GM18868 (cell line): ENCODE data around the gene TTYH3.
"Not testable (repeated sequence)": the region's sequence is repeated elsewhere in the genome, so short reads cannot be mapped to it uniquely, and the experiment has no call there.

ENCODE experiments used
- ATAC-seq: cut with Tn5 transposase; IDR thresholded peaks from one replicate; pipeline ENCODE4 v1.9.1; 2021; ENCODE audit warnings: mild to moderate bottlenecking, moderate library complexity; ENCODE audit not compliant: unreplicated experiment

Gene TTYH3

DNA sequence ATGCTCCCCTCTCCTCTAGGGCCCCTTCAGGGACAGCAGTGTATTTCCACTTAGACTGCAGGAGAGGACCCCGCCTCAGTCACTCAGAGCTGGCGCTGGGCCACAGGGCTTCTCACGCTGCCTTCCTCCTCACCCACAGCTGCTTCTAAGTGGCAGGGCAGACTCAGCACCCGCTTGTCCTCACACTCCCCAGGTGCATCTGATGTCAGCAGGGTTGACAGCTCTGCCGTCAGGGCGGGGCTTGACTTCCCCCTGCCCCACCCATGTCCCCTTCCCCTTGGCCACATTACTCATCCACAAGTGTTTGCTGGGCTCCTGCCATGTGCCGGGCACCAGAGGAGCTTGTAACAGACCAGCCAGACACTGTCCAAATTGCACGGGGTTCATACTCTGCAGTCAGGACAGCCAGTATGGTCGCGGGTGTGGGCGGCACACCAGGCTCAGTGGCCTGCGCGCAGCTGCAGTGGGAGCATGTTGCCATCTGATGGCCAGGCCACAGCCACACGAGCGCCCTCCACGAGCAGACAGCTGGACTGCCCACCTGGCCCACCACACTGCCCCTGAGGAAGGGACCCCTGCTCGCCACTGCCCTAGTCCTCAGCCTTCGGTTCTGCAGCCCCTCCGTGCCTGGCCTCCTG lies 29.3 kb upstream of the TTYH3 start:
- no peak for ATAC-seq

DNA sequence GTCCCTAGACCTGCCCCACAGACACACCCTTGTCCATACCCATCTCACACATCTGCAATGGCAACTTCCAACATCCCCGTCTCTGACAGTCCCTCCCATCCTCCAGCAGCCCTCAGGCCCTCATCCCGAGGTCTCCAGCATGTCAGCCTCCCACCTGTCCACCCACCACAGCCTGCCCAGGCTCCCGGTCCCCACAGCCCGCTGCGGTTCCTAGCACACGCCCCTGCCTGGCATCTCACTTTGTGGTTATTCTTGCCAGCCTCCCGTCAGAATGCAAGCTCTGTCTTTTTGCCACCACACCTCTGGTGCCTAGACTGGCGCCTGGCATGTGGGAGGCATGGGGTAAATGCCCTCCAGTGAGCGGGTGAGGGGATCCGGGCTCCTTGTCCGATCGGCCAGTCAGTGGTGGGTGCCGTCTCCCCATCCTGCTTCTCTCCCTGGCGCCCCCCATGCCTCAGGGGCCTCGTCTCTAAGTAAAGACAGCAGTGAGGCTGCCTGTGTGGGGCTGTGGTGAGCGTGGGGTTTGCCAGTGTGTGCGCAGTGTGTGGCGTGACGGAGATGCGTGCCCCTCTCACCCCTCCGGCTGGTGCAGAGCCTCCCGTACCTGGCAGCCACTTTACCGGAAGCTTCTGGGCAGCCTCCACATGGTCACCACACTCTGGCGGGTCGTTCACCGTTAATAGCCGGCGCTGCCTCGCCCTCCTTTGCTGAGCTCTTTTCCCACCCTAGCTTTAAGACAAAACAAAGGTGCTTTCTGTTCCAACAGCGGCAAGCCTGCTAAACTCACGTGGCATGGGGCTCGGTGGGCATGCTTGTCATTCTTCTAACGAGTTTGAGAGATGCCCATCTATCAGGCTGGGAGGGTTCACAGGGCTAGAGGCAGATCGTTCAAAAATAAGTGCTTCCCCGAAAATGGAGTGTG lies 28.5 kb upstream of the TTYH3 start:
- ATAC-seq, result no peak

DNA sequence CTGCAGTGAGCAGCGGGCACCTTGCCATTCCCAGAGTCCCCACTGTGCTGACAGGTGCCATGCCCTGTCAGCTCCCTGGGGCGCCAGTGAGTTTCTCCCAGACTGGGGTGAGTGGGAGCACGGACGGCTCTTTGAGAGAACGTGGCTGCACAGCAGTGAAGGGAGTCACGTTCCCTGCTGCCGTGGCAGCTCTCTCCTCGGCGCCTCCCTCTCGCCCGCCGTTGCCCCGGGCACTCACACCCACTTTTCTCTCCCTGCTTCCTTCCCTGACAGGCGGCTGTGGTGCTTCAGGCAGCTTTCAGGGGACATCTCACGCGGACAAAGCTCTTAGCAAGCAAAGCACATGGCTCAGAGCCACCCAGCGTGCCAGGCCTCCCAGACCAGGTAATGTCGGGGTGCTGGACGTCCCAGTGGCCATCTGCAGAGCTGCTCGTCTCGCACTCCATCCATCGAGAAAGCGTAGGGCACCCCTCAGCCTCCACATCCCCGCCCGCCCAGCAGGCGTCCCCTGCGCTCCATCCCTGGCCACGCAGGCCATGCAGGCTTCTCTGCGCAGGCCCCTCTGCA lies 27.1 kb upstream of the TTYH3 start:
- ATAC-seq, result no peak

DNA sequence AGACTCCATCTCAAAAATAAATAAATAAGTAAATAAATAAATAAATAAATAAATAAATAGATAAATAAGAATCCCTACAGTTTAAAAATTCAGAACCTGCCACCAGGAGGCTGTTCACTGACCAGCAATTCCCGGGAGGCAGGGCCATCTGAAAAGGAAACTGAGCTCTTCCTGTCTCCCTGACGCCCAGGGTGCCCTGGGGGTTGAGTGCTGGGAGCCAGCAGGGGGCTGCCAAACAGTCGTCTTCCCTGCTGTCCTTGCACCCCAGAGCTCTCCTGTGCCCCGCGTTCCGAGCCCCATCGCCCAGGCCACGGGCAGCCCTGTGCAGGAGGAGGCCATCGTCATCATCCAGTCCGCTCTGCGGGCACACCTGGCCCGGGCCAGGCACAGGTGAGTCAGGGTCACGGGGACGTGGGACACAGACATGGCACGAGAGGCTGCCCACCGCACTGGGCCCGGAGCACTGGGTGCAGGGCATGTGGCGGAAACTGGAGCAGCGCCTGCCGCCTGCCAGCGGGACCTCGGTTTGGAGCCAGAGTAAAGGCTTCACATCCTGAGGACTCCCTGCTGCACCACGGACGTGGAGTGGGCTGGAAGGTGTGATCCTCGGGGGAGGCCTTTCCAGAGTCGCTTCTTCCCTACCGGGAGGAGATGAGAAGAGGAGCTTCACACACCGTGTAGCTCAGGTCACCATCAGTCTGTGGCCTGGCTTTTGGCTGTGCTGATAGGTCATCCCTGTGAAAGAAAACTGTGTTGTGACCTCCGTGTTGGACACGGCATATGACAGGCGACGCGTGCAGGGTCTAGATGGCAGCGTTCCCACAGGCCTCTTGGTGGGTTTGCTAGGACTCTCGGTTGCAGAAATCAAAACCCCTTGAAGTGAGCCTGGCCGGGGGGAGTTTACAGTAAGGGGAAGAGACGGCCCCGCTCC lies 25.9 kb upstream of the TTYH3 start:
- ATAC-seq, result no peak

DNA sequence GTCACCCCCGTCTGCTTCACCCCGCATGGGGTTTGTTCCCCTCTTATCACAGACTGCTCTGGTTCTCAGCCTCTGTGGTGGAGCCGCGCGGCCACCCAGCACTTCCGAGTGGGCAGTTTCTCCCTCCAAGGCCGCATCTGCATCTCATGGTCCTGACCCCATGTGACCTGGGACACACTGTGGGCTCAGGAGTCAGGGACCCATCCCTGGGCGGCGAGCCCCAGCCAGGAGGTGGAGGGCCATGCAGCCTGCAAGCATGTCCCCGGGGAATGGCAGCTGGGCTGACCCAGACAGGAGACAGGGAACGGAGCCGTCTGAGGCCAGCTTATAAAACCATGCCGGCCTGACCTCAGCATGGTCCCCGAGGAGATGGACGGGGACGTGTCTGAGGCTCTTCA lies 25.2 kb upstream of the TTYH3 start:
- no peak for ATAC-seq

DNA sequence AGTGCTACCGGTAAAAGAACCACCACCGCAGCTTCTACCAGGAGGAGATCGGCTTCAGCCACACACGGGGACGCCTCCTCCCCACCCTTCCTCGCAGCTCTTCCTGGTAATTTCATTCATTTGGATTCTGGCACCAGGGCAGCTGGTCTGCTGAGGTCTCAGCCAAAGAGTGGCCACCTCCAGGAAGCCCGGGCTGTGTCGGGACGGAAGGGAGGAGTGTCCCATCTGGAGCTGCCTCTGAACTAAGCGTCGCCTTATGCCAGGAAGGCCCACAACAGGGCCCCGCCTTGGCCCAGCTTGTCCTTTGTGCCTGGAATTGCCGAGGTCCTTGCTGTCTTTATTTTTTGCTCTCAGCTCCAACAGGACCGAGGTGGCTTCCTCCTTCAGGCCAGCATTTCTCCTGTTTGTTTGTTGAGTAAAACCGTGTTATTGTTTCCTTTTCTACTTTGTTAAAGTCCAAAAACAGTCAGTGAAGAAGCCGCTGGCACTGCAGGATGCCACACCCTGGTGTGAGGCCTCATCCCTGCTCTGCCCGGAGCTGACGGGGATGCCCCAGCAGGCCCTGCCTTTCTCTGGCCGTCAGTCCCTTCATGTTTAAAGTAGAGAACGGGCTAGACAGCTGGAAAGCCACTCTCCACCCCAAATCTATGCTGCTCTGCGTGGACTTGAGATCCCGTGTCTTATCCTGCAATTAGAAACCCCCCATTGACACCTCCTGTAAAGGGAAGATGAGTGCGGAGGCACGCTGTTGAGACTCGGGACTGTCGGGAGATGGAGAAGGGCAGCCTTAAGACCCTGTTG lies 24.5 kb upstream of the TTYH3 start:
- no peak for ATAC-seq

DNA sequence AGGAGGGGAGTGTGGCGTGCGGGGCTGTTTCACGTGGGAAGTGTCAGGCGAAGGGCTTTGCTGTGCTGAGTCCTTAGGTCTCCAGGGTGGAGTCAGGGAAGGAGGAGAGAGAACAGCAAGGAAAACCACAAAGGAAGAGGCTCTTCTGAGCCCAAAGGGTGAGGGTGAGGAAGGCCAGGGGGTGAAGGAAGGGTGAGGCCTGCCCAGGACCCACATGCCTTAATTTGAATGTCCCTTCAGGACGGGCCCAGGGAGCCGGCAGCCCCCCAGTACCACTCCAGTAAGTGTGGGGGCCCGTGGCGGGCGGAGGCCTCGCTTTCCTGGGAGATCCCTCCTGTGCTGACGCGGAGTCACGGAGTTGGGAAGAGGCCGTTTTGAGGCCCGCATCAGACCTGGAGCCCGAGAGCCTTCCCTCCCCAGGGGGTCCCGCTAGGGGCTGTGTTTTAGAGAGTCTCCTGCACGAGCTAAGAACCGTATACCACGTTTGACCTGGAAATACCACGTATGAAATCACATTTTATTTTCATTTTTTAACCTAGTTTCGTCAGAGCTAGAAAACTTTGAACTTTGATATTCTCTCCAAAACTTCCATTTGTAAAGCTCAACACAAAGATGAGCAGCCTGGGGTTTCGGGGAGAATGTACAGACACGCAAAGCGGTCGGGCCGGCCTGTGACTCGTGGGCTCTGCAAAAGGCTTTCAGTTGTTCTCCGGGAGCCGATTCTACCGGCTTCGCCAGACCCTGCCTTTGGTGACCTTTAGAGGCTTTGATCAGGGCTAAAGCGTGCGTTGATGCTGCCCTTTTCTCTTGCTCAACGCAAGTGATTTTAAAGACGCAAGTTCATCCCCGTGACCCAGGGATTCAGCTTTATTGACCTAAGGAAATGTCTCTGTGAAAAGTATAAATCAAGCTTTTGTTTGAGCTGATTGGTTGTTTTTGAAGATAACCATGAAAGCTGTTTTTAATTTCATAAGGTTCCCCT lies 23.6 kb upstream of the TTYH3 start:
- ATAC-seq, result no peak

DNA sequence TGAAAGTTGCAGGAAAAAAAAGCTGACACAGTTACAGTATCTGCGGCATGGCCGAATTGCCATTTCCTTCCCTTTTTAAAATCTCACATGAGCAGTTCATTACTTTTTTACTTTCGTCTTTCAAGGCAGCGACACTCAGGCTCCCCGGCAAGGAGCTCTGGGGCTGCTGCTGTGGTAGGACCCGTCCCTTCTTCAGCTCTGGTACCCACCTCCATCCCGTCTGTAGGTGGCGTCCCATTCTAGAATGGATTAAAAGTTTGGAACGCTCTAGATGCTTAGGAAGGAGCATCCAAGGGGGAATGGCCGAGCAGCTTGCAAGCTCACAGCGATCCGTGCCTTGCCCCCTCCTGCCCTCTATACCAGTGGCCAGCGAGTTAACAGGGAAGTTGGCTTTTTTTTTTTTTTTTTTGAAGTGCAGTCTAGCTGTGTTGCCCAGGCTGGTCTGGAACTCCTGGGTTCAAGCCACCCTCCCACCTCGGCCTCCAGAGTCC lies 22.8 kb upstream of the TTYH3 start:
- ATAC-seq, result peak; percentile 70

DNA sequence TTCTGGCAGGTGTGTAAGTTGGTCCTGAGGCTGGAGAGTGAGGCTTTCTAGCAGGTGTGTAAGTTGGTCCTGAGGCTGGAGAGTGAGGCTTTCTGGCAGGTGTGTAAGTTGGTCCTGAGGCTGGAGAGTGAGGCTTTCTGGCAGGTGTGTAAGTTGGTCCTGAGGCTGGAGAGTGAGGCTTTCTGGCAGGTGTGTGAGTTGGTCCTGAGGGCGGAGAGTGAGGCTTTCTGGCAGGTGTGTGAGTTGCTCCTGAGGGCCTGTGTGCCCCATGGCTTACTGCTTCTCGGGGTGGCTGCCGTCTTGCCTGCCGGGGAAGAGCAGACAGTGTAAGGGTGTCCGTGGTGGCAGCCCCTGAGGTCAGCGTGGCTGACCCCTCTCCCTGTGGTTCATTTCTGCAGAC lies 22.1 kb upstream of the TTYH3 start:
- not testable (repeated sequence) for ATAC-seq

DNA sequence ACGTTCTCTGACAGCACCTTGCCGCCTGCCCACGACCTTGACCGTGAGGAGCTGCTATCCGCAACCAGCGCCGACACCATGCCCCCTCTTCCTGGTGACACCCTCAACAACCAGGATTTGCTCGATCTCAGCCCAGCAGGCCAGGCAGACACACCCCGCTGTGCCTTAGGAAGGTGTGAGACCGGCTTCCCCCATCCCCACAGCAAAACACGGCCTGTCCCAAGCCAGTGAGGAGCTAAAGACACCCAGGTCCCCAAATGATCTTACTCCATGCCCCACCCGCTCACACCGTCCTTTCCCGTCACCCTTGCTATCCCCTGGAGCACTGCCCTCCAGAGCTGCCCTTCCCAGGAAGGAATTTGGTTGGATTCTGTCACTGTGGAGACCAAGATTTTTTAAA lies 21.3 kb upstream of the TTYH3 start:
- no peak for ATAC-seq

DNA sequence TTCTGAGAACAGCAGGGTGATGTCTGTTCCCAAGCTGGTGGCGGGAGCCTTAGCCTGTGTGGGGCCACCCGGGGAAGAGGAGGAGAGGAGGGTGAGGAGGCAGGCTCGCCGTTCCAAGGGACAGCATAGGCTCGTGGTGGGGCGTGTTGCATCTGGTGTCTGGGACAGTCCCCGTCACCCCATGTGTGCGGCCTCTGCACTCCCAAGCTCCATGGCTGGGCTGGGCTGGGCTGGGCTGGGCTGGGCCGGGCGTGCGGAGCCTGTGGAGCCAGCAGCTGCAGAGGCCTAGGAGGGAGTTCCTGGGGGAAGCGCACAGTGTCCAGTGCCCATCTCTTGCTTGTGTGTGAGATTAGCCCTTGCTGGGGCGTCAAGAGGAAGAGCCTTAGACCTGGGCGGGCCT lies 20.9 kb upstream of the TTYH3 start:
- no peak for ATAC-seq

DNA sequence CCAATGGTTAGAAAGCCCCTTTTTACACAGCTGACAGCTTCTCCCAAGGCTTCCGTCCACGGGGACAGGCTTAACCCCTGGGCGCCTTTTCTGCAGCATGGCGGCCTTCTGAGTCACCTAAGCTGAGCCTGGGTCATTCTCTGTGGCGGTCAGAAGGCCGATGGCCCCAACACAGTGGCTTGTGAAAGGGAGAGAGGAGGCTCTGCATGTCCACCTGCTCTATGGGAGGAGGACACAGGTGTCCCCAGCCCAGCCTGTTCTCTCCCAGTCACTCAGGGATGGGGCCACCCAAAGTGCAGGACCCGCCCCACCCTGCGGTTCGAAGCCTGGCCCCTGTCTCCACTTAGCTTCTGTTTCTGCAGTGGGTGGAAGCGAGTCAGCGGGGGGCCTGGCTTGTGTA lies 20.4 kb upstream of the TTYH3 start:
- no peak for ATAC-seq

DNA sequence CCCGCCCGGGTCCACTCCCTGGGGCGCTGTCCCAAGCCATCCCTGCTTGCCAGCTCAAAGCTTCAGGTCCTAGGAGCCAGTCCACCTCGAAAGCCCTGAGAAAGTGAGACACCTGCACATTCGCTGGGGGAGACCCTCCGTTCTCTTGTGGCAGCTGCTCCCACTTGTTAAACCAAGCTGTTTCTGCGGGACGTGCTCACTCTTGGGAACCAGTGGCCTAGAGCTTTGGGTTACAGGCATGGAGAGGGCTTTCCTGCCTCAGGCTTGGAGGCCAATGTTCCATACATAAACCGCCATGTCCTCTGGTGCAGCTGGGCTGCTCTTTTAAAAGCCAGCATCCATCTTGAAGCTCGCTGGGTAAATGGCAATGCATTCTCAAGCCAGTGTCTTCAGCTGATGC lies 19.9 kb upstream of the TTYH3 start:
- ATAC-seq, result no peak

DNA sequence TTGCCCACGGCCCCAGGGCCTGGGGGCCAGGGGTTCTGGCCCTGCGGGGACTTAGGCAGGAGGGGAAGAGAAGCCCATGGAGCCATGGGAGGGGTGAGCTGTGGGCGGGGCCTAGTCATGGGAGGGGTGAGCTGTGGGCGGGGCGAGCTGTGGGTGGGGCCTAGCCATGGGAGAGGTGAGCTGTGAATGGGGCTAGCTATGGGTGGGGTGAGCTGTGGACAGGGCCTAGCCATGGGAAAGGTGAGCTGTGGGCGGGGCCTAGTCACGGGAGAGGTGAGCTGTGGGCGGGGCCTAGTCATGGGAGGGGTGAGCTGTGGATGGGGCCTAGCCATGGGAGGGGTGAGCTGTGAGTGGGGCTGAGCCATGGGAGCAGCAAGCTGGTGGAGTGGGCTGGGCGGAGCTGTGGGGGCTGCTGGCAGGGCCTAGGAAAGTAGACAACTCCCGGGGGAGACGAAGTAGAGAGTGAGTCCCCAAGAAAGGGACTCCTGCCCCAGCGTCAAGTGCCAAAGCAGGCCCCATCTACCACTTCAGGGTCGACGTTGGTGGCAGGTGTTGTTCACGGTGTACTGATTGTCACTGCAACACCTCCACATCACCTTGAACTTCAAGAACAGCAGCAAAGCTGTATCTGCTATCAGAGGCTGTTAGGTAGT lies 19.2 kb upstream of the TTYH3 start:
- no peak for ATAC-seq

DNA sequence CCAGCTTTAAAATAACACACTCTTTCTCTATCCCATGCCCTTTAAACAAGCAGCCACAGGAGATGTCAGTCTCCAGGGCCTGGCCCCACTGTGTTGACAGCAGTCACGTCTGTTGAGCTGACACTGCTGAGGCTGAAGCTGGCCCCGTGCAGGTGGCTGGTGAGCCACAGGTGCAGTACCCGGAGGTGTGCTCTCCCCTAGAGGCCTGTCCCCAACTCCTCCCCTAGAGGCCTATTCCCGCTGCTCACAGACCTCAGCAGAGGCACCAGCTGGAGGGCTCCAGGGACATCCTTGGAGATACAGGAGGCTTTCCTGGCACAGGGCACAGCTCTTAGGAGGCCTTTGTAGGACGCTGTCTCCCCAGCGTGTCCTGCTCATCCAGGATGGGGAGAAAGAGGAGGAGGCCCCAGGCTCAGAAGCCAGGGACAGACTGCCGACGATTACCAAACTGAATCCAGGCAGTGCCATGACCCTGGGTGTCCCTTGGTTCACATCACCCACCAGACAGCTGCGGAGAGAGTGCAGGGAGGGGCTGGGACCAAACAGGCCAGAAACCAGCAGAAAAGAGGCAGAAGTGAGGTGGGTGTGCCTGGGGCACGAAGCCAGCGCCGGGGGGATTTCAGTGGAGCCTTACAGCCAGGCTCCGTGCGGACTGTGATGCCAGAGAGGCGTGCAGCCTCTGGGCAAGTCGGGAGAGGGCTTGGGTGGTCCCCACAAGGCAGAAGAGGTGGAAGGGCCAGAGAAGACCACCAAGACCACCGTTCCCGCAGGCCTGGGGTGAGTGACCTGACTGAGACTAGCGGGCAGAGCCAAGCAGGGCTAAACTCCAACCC lies 18.5 kb upstream of the TTYH3 start:
- ATAC-seq, result no peak

DNA sequence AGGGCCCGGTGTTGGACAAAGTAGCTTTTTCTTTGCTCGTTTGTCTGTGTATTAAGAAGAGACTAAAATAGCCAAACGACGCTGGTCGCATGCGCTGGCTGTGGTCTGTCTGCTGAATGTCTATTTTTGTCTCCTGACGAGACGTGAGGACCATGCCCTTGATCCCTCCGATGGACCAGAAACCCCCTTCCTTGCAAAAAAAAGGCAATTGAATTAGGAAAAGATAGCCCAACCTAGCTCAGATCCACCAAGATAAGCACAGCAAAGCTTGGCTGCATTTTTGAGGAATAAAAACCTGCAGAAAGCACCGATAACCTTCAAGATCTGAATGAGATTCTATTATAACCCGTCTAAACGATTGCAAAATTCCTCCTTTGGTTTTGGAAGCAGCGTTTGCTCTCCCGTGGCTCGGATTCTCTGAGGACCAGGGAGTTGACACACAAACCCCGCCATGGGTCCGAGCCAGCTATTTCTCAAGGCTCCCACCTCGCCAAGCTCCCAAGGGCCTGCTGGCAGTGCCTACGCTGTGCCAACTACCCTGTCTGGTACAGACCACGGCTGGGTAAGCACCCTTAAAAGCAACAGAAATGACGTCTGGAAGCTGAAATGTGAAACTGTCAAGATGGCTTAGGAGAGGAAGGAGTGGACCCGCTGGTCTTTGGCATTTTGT lies 17.7 kb upstream of the TTYH3 start:
- ATAC-seq, result no peak
